Nephron progenitor cell (in vitro differentiated cells): Measurements from ENCODE around the gene TOLLIP.

ENCODE experiments used
- DNase-seq: peaks from one replicate; pipeline ENCODE4 v3.0.0; 2021
- H3K27ac Mint-ChIP-seq: 2 replicates; pipeline ENCODE4 v1.8.0; 2021; ENCODE audit warnings: mild to moderate bottlenecking, moderate library complexity, mixed read lengths
- H3K27me3 Mint-ChIP-seq: 2 replicates; pipeline ENCODE4 v1.8.0; 2021; ENCODE audit warnings: mild to moderate bottlenecking, low read depth, mixed read lengths; ENCODE audit not compliant: poor library complexity
- H3K36me3 Mint-ChIP-seq: 2 replicates; pipeline ENCODE4 v1.8.0; 2021; ENCODE audit warnings: low read depth, mixed read lengths
- H3K4me1 Mint-ChIP-seq: 2 replicates; pipeline ENCODE4 v1.8.0; 2021; ENCODE audit warnings: mixed read lengths
- H3K4me3 Mint-ChIP-seq: 2 replicates; pipeline ENCODE4 v1.8.0; 2021; ENCODE audit warnings: mild to moderate bottlenecking, moderate library complexity, mixed read lengths
- H3K9me3 Mint-ChIP-seq: 2 replicates; pipeline ENCODE4 v1.8.0; 2021; ENCODE audit warnings: mild to moderate bottlenecking, moderate library complexity, mixed read lengths
- TF ChIP-seq, protein P1 (sequence below): fragments of 200-600 bp; sonication (generic); IDR thresholded peaks from 2 replicates; pipeline ENCODE4 v1.5.0; 2021; ENCODE audit warnings: antibody characterized with exemption

The TOLLIP gene

DNA sequence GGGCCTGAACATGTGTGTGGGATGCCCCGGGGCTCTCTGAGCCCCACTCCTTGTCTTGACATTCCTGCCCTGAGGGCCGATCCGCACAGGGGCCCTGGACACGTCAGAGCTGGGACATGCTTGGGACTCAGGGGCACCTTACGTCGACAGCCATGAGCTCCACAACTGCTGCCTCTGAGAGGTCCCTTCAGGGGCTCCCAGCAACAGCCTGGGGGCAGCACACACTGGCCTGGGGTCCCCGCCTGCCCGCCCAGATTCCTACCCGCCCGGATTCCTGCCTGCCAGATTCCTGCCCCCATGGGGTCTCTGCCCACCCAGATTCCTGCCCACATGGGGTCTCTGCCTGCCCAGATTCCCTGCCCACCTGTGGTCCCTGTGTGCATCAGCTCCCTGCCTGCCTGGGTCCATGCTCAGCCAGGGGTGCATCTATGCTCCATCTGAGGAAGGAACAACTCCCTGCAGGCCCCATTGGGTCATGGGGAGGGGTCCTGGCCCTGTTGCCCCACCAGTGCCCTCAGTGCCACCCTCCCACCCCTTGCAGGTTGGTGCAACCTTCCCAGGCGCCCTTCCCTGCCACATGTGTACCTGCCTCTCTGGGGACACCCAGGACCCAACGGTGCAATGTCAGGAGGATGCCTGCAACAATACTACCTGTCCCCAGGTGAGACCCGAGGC lies 50.9 kb downstream of the TOLLIP start:
- Mint-ChIP-seq H3K36me3 (no peaks in the 10 kb centered on the region), H3K27me3 (peaks cover 2% of the 10 kb centered on the region), H3K9me3 (peaks cover 6% of the 10 kb centered on the region), H3K4me3 (no peak overlapping the region), H3K4me1 (peaks cover 11% of the 10 kb centered on the region), H3K27ac (no peak overlapping the region)
- DNase-seq, result no peak
- TF ChIP-seq, protein P1, sequence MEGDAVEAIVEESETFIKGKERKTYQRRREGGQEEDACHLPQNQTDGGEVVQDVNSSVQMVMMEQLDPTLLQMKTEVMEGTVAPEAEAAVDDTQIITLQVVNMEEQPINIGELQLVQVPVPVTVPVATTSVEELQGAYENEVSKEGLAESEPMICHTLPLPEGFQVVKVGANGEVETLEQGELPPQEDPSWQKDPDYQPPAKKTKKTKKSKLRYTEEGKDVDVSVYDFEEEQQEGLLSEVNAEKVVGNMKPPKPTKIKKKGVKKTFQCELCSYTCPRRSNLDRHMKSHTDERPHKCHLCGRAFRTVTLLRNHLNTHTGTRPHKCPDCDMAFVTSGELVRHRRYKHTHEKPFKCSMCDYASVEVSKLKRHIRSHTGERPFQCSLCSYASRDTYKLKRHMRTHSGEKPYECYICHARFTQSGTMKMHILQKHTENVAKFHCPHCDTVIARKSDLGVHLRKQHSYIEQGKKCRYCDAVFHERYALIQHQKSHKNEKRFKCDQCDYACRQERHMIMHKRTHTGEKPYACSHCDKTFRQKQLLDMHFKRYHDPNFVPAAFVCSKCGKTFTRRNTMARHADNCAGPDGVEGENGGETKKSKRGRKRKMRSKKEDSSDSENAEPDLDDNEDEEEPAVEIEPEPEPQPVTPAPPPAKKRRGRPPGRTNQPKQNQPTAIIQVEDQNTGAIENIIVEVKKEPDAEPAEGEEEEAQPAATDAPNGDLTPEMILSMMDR, result no peak

DNA sequence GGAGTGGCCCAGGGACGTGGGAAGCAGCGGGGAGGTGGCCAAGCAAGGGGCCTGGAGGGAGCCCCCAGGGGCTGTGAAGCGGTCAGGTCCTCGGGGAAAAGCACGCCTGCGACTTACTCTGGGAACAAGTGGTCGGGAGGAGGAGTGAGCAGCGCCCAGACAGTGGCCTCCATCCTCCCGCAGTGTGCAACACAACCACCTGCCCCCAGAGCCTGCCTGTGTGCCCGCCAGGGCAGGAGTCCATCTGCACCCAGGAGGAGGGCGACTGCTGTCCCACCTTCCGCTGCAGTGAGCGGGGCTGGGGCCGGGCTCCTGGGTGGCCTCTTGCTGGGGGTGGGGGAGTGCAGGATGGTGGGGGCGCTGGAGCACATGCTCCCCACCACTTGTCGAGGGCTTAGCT lies 51.5 kb downstream of the TOLLIP start:
- H3K4me3 Mint-ChIP-seq, result no peak overlapping the region
- H3K27me3 Mint-ChIP-seq, result peaks cover 3% of the 10 kb centered on the region
- no peak overlapping the region for H3K27ac Mint-ChIP-seq
- no peak for DNase-seq
- H3K4me1 Mint-ChIP-seq, result peaks cover 11% of the 10 kb centered on the region
- H3K36me3 Mint-ChIP-seq, result no peaks in the 10 kb centered on the region
- TF ChIP-seq, protein P1, result no peak
- peaks cover 8% of the 10 kb centered on the region for H3K9me3 Mint-ChIP-seq

DNA sequence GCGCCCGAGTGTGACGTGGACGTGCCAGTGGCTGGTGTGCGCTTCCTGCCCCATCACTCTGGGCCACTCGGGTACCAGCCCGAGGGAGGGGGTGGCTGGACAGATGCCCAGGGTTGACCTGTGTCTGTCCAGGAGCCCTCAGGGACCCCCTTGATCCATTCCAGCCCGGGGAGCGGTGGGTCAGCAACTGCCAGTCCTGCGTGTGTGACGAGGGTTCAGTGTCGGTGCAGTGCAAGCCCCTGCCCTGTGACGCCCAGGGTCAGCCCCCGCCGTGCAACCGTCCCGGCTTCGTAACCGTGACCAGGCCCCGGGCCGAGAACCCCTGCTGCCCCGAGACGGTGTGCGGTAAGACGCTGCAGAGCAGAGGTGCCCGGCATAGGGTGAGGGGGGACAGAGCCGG lies 52.1 kb downstream of the TOLLIP start:
- Mint-ChIP-seq H3K36me3 (no peaks in the 10 kb centered on the region), H3K4me1 (peaks cover 5% of the 10 kb centered on the region), H3K9me3 (peaks cover 8% of the 10 kb centered on the region), H3K4me3 (no peak overlapping the region), H3K27me3 (peaks cover 3% of the 10 kb centered on the region), H3K27ac (no peak overlapping the region)
- no peak for DNase-seq
- TF ChIP-seq, protein P1, result no peak

DNA sequence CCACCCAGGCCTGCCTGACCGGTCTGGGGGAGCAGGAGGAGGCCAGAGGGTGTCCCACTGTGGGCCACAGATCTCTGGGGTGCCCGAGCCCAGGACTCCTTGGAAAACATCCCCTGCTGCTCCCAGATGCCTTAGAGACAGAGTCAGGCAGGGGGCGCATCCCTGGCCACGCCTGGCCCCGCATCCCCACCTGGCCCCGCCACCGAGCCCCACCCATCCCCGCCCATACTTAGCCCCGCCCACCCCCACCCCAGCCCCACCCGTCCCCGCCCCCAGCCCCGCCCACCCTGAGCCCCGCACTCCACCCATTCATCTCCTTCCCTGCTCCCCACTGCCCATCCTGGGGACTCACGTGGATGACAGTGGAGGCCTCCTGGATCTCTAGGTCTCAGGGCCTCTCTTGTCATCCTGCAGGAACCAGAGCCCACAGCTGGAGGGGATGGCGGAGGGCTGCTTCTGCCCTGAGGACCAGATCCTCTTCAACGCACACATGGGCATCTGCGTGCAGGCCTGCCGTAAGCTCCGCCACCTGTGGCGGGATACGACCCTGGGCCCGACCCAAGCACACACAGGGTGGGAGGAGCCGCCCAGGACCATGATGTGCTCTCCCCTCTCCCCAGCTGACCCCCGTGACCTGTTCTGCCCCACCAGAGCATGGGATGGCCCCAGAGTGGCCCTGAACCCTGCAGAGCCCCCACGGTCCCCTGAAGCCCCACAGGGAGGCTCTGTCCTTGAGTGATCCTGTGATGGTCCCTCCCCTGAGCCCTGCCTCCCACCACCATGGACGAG lies 53.0 kb downstream of the TOLLIP start:
- no peak overlapping the region for H3K4me3 Mint-ChIP-seq
- H3K27me3 Mint-ChIP-seq, result peaks cover 3% of the 10 kb centered on the region
- no peaks in the 10 kb centered on the region for H3K4me1 Mint-ChIP-seq
- DNase-seq, result no peak
- H3K9me3 Mint-ChIP-seq, result peaks cover 17% of the 10 kb centered on the region
- H3K36me3 Mint-ChIP-seq, result no peaks in the 10 kb centered on the region
- H3K27ac Mint-ChIP-seq, result no peak overlapping the region
- TF ChIP-seq, protein P1, result no peak

DNA sequence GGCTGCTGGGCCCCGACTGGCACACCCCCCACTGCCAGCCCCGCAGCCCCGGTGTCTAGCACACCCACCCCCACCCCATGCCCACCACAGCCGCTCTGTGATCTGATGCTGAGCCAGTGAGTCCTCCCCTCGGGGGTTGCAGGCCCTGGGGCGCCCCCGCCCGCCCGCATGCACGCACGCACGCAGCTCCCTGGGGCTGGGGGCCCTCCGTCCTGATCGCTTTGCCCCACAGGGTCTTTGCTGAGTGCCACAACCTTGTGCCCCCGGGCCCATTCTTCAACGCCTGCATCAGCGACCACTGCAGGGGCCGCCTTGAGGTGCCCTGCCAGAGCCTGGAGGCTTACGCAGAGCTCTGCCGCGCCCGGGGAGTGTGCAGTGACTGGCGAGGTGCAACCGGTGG lies 54.3 kb downstream of the TOLLIP start:
- no peak overlapping the region for H3K27ac Mint-ChIP-seq
- H3K4me1 Mint-ChIP-seq, result no peaks in the 10 kb centered on the region
- no peak for DNase-seq
- no peaks in the 10 kb centered on the region for H3K36me3 Mint-ChIP-seq
- H3K4me3 Mint-ChIP-seq, result no peak overlapping the region
- H3K27me3 Mint-ChIP-seq, result peaks cover 3% of the 10 kb centered on the region
- TF ChIP-seq, protein P1, result no peak
- H3K9me3 Mint-ChIP-seq, result peaks cover 28% of the 10 kb centered on the region

DNA sequence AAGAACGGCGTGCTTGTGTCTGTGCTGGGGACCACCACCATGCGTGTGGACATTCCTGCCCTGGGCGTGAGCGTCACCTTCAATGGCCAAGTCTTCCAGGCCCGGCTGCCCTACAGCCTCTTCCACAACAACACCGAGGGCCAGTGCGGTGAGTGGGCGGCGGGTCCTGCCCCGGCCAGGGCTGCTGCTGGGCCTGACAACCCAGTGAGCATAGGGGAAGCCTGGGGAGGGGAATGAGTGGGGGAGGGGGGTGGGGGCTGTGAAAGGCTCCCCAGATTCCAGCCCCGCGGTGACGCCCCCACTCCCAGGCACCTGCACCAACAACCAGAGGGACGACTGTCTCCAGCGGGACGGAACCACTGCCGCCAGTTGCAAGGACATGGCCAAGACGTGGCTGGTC lies 54.7 kb downstream of the TOLLIP start:
- no peak overlapping the region for H3K27ac Mint-ChIP-seq
- H3K4me1 Mint-ChIP-seq, result no peaks in the 10 kb centered on the region
- H3K27me3 Mint-ChIP-seq, result peaks cover 3% of the 10 kb centered on the region
- no peak overlapping the region for H3K4me3 Mint-ChIP-seq
- H3K36me3 Mint-ChIP-seq, result no peaks in the 10 kb centered on the region
- no peak for DNase-seq
- H3K9me3 Mint-ChIP-seq, result peaks cover 32% of the 10 kb centered on the region
- TF ChIP-seq, protein P1, result no peak
